SU-DHL-6 (cell line): ENCODE data around the gene GID4.
"Not testable (repeated sequence)": the region's sequence is repeated elsewhere in the genome, so short reads cannot be mapped to it uniquely, and the experiment has no call there.

Experiments
- H2AFZ ChIP-seq: fragments of 200-600 bp; sonication (generic); 2 replicates; pipeline ENCODE4 v1.6.1; 2014; ENCODE audit warnings: low read depth, mild to moderate bottlenecking, moderate library complexity, mixed read lengths, antibody characterized with exemption, low read length; ENCODE audit not compliant: severe bottlenecking
- H3F3A ChIP-seq: fragments of 200-600 bp; shearing (Covaris generic); 2 replicates; pipeline ENCODE4 v1.6.0; 2016; ENCODE audit warnings: antibody characterized with exemption, mild to moderate bottlenecking; ENCODE audit not compliant: insufficient read depth
- H3K27ac ChIP-seq: fragments of 200-600 bp; sonication (generic); 2 replicates; pipeline ENCODE4 v1.5.1; 2016; ENCODE audit warnings: low read depth, mild to moderate bottlenecking, low read length, moderate library complexity, mixed read lengths
- H3K27me3 ChIP-seq: fragments of 200-600 bp; sonication (generic), shearing (Covaris generic); 2 replicates; pipeline ENCODE4 v1.6.0; 2014; ENCODE audit warnings: mild to moderate bottlenecking, low read length
- H3K36me3 ChIP-seq: fragments of 200-600 bp; sonication (generic); 2 replicates; pipeline ENCODE4 v1.6.1; 2014; ENCODE audit warnings: mild to moderate bottlenecking, low read length, mixed read lengths
- H3K4me2 ChIP-seq: fragments of 300-600, 200-600 bp; shearing (Covaris generic), sonication (generic); 2 replicates; pipeline ENCODE4 v1.6.0; 2014; ENCODE audit warnings: low read length, low read depth, mild to moderate bottlenecking; ENCODE audit not compliant: poor library complexity, severe bottlenecking
- H3K4me3 ChIP-seq: fragments of 200-600 bp; sonication (generic); 2 replicates; pipeline ENCODE4 v1.5.1; 2014; ENCODE audit warnings: antibody characterized with exemption, low read length, mild to moderate bottlenecking, mixed read lengths; ENCODE audit not compliant: insufficient read depth, poor library complexity, severe bottlenecking
- H3K79me2 ChIP-seq: fragments of 200-600 bp; sonication (generic); 2 replicates; pipeline ENCODE4 v1.6.1; 2014; ENCODE audit warnings: mild to moderate bottlenecking, low read length, moderate library complexity; ENCODE audit not compliant: insufficient read depth
- H3K9ac ChIP-seq: fragments of 200-600 bp; sonication (generic); 2 replicates; pipeline ENCODE4 v1.7.0; 2014; ENCODE audit warnings: mild to moderate bottlenecking, low read length
- H3K9me2 ChIP-seq: fragments of 200-600 bp; sonication (generic); replicated peaks from 2 replicates; pipeline ENCODE4 v1.6.1; 2014; ENCODE audit warnings: low read length; ENCODE audit not compliant: insufficient read depth
- H3K9me3 ChIP-seq: fragments of 200-600 bp; sonication (generic); 2 replicates; pipeline ENCODE4 v1.6.1; 2014; ENCODE audit warnings: low read length, mixed read lengths; ENCODE audit not compliant: insufficient read depth
- H4K20me1 ChIP-seq: fragments of 200-600 bp; sonication (generic); 2 replicates; pipeline ENCODE4 v1.6.1; 2014; ENCODE audit warnings: low read depth, mild to moderate bottlenecking, antibody characterized with exemption, low read length, moderate library complexity, mixed read lengths
- CTCF ChIP-seq: fragments of 200-600 bp; sonication (generic); IDR thresholded peaks from one replicate; pipeline ENCODE4 v1.5.1; 2017; ENCODE audit warnings: antibody characterized with exemption, mild to moderate bottlenecking, low read length, moderate library complexity; ENCODE audit not compliant: insufficient read depth, poor library complexity, severe bottlenecking
- EZH2phosphoT487 ChIP-seq: fragments of 200-600 bp; sonication (generic), shearing (Covaris generic); conservative IDR thresholded peaks from 2 replicates; pipeline ENCODE4 v1.6.1; 2018; ENCODE audit warnings: mild to moderate bottlenecking, antibody characterized with exemption, low read length, moderate library complexity, mixed read lengths

Gene GID4

GRCh38 chr17:17993366-17993765 lies 45.8 kb upstream of the GID4 start:
- H4K20me1 ChIP-seq = no peaks in the 10 kb centered on the region
- H3K36me3 ChIP-seq = no peaks in the 10 kb centered on the region
- H3K4me2 ChIP-seq = no peak overlapping the region
- H3K4me3 ChIP-seq = no peak overlapping the region
- H2AFZ ChIP-seq = no peak overlapping the region
- TF ChIP-seq CTCF = no peak
- TF ChIP-seq EZH2phosphoT487 = no peak
- H3K27me3 ChIP-seq = no peaks in the 10 kb centered on the region
- no peaks in the 10 kb centered on the region for H3K9me3 ChIP-seq
- H3K9ac ChIP-seq = no peak overlapping the region
- no peaks in the 10 kb centered on the region for H3F3A ChIP-seq
- no peak overlapping the region for H3K27ac ChIP-seq
- H3K9me2 ChIP-seq = no peaks in the 10 kb centered on the region
- H3K79me2 ChIP-seq = no peaks in the 10 kb centered on the region

GRCh38 chr17:17993852-17994251 lies 45.4 kb upstream of the GID4 start:
- Histone ChIP-seq H3K9ac (no peak overlapping the region), H2AFZ (no peak overlapping the region), H3F3A (no peaks in the 10 kb centered on the region), H3K9me3 (no peaks in the 10 kb centered on the region), H3K9me2 (no peaks in the 10 kb centered on the region), H4K20me1 (no peaks in the 10 kb centered on the region), H3K27me3 (no peaks in the 10 kb centered on the region), H3K27ac (no peak overlapping the region), H3K4me2 (no peak overlapping the region), H3K79me2 (no peaks in the 10 kb centered on the region), H3K36me3 (no peaks in the 10 kb centered on the region), H3K4me3 (no peak overlapping the region)
- TF ChIP-seq EZH2phosphoT487 = no peak
- TF ChIP-seq CTCF = no peak

GRCh38 chr17:17994271-17995069 lies 44.7 kb upstream of the GID4 start:
- no peaks in the 10 kb centered on the region for H3K79me2 ChIP-seq
- no peaks in the 10 kb centered on the region for H3F3A ChIP-seq
- H2AFZ ChIP-seq = no peak overlapping the region
- no peak overlapping the region for H3K4me3 ChIP-seq
- no peaks in the 10 kb centered on the region for H4K20me1 ChIP-seq
- H3K27ac ChIP-seq = no peak overlapping the region
- no peak overlapping the region for H3K4me2 ChIP-seq
- no peaks in the 10 kb centered on the region for H3K27me3 ChIP-seq
- TF ChIP-seq EZH2phosphoT487 (no peak), CTCF (no peak)
- no peaks in the 10 kb centered on the region for H3K9me3 ChIP-seq
- no peak overlapping the region for H3K9ac ChIP-seq
- H3K9me2 ChIP-seq = no peaks in the 10 kb centered on the region
- H3K36me3 ChIP-seq = no peaks in the 10 kb centered on the region

GRCh38 chr17:17995887-17996286 lies 43.3 kb upstream of the GID4 start:
- H3K9me2 ChIP-seq, H3K4me3 ChIP-seq, H3F3A ChIP-seq, H3K27ac ChIP-seq, H2AFZ ChIP-seq, H3K4me2 ChIP-seq, H3K36me3 ChIP-seq, H3K9me3 ChIP-seq, H3K79me2 ChIP-seq, H3K9ac ChIP-seq, H4K20me1 ChIP-seq, H3K27me3 ChIP-seq: not testable (repeated sequence)
